ENCODE results near the gene GLIS1. TPM values are rescaled to one million over a fixed set of nuclear protein-coding genes. Genes with fewer than 3 reads are reported as not detected.

The GLIS1 gene
- total and polyA plus RNA-seq, 2 experiments from 2014 or later = 0.77 to 0.95 TPM

GRCh38 chr1:53726009-53726600 is 12.9 kb downstream of the GLIS1 start:
- Histone ChIP-seq H3K36me3 (no peaks in the 10 kb centered on the region), H3K4me1 (ENCODE audit: low read depth) (no peaks in the 10 kb centered on the region), H3K27me3 (no peaks in the 10 kb centered on the region), H3K9me3 (ENCODE audit: low read depth) (no peaks in the 10 kb centered on the region), H3K27ac (no peak overlapping the region), H3K4me3 (no peak overlapping the region)
- TF ChIP-seq, protein P1, sequence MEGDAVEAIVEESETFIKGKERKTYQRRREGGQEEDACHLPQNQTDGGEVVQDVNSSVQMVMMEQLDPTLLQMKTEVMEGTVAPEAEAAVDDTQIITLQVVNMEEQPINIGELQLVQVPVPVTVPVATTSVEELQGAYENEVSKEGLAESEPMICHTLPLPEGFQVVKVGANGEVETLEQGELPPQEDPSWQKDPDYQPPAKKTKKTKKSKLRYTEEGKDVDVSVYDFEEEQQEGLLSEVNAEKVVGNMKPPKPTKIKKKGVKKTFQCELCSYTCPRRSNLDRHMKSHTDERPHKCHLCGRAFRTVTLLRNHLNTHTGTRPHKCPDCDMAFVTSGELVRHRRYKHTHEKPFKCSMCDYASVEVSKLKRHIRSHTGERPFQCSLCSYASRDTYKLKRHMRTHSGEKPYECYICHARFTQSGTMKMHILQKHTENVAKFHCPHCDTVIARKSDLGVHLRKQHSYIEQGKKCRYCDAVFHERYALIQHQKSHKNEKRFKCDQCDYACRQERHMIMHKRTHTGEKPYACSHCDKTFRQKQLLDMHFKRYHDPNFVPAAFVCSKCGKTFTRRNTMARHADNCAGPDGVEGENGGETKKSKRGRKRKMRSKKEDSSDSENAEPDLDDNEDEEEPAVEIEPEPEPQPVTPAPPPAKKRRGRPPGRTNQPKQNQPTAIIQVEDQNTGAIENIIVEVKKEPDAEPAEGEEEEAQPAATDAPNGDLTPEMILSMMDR (IDR thresholded peaks at IDR 0.05; ENCODE audit: low read depth, low read length) = no peak
- no peak for DNase-seq (ENCODE audit: low read depth in 1 of 2, low spot score in 1 of 2)

- H3K9me3 ChIP-seq (ENCODE audit: low read depth) = no peaks in the 10 kb centered on the region
- peak; percentile 26 to 84 for DNase-seq (ENCODE audit: low read depth in 1 of 2, low spot score in 1 of 2)
- no peaks in the 10 kb centered on the region for H3K4me1 ChIP-seq (ENCODE audit: low read depth)
- H3K27me3 ChIP-seq = no peaks in the 10 kb centered on the region
- no peak overlapping the region for H3K4me3 ChIP-seq
- H3K36me3 ChIP-seq = no peaks in the 10 kb centered on the region
- TF ChIP-seq, protein P1 (IDR thresholded peaks at IDR 0.05; ENCODE audit: low read depth, low read length) = peak; percentile 31
- no peak overlapping the region for H3K27ac ChIP-seq
These were observed 13.7 kb downstream of the GLIS1 start for GRCh38 chr1:53725238-53725689.

DNA sequence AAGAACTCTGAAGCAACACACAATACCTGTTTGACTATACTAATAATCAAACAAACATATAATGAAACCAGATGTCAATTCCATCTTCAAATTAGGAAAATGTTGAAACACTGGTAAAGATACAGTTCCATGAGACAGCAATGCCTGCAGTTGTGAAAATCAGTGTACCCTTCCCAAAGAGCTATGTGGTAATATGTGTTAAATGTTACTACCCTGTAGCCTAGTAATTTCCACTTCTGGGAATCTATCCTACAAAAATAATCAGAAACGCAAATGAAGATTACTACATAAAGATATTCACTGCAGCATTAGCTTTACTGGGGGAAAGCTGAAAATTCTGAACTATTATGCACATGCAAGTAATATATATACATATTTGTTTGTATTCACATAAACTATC is 16.9 kb downstream of the GLIS1 start:
- Histone ChIP-seq H3K4me1 (ENCODE audit: low read depth) (no peaks in the 10 kb centered on the region), H3K36me3 (no peaks in the 10 kb centered on the region), H3K27me3 (no peaks in the 10 kb centered on the region), H3K9me3 (ENCODE audit: low read depth) (no peaks in the 10 kb centered on the region), H3K27ac (no peak overlapping the region), H3K4me3 (no peak overlapping the region)
- TF ChIP-seq, protein P1 (IDR thresholded peaks at IDR 0.05; ENCODE audit: low read depth, low read length) = no peak
- DNase-seq (ENCODE audit: low read depth in 1 of 2, low spot score in 1 of 2) = no peak

DNA sequence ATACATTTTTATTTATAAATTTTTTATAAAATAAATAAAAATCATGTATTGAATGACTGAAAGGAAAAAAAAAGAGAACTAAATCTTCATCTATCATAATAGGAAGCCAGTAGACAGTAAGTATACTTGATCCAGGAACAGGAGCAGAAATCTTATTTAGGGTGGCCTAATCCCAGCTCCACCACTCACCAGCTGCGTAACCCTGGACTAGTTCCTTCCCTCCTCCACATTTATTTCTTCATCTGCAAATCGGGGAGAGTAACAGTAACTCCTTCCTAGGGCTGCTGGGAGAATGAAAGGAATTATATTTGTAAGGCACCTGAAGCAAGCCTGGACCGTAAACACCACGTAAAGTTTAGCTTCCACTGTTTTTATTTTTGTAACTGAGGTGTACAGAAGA is 17.9 kb downstream of the GLIS1 start:
- Histone ChIP-seq H3K4me1 (ENCODE audit: low read depth) (no peaks in the 10 kb centered on the region), H3K9me3 (ENCODE audit: low read depth) (no peaks in the 10 kb centered on the region), H3K4me3 (no peak overlapping the region), H3K27ac (no peak overlapping the region), H3K36me3 (no peaks in the 10 kb centered on the region), H3K27me3 (no peaks in the 10 kb centered on the region)
- TF ChIP-seq, protein P1 (IDR thresholded peaks at IDR 0.05; ENCODE audit: low read depth, low read length) = no peak
- no peak for DNase-seq (ENCODE audit: low read depth in 1 of 2, low spot score in 1 of 2)

DNA sequence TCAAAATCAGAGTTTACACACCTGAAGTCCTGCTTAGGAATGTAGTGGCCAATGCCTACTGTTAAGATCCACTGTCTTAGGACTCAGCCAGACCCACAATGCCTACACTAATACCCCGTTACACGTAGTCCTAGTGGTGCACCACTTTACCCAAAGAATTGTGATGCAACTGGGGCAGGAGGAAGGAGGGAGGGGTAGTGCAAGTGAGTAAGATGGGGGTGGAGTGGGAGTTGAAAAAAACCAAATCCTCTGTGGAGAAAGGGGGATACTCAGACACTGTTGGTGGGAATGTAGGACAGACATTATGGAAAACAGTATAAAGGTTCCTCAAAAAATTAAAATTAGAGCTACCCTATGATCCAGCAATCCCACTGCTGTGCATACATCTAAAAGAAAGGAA is 19.5 kb downstream of the GLIS1 start:
- no peak overlapping the region for H3K27ac ChIP-seq
- DNase-seq (ENCODE audit: low read depth in 1 of 2, low spot score in 1 of 2) = no peak
- no peaks in the 10 kb centered on the region for H3K4me1 ChIP-seq (ENCODE audit: low read depth)
- no peaks in the 10 kb centered on the region for H3K36me3 ChIP-seq
- H3K27me3 ChIP-seq = no peaks in the 10 kb centered on the region
- TF ChIP-seq, protein P1 (IDR thresholded peaks at IDR 0.05; ENCODE audit: low read depth, low read length) = no peak
- no peaks in the 10 kb centered on the region for H3K9me3 ChIP-seq (ENCODE audit: low read depth)
- no peak overlapping the region for H3K4me3 ChIP-seq

Measured in cardiac muscle cell (in vitro differentiated cells and primary cell).